GM20000 (cell line): ENCODE data around the gene USP37.

Source experiments
- DNase-seq: peaks from one replicate; pipeline ENCODE4 v3.0.0; 2012; ENCODE audit warnings: low spot score
- TF ChIP-seq, protein P1 (sequence below): IDR thresholded peaks from 2 replicates; pipeline ENCODE4 v1.5.1; 2012; ENCODE audit warnings: mild to moderate bottlenecking, control low read depth; ENCODE audit errors: extremely low read depth, missing control alignments

The USP37 gene

DNA sequence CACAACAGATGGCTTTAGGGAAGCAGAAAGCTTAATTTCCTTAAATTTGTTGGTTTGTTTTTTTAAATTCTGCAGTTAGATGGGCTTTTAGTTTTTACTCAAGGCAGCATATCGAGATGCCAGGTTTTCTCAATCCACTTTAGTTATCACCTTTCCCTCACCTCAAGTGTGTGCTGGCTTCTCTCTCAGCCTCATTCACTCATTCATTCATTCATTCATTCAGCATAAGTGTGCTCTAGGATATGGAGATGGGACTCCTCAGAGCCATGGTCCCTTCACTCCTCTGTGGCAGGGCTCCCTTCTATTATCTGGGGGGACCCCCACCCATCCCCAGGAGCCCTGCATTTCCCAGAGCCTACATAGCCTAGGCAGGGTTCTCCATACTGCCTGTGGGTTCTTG, 130.2 kb downstream of the USP37 start:
- TF ChIP-seq, protein P1, sequence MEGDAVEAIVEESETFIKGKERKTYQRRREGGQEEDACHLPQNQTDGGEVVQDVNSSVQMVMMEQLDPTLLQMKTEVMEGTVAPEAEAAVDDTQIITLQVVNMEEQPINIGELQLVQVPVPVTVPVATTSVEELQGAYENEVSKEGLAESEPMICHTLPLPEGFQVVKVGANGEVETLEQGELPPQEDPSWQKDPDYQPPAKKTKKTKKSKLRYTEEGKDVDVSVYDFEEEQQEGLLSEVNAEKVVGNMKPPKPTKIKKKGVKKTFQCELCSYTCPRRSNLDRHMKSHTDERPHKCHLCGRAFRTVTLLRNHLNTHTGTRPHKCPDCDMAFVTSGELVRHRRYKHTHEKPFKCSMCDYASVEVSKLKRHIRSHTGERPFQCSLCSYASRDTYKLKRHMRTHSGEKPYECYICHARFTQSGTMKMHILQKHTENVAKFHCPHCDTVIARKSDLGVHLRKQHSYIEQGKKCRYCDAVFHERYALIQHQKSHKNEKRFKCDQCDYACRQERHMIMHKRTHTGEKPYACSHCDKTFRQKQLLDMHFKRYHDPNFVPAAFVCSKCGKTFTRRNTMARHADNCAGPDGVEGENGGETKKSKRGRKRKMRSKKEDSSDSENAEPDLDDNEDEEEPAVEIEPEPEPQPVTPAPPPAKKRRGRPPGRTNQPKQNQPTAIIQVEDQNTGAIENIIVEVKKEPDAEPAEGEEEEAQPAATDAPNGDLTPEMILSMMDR, result no peak
- no peak for DNase-seq

GRCh38 chr2:218436992-218437391, 131.2 kb downstream of the USP37 start:
- no peak for DNase-seq
- TF ChIP-seq, protein P1, result no peak

- TF ChIP-seq, protein P1, result no peak
- DNase-seq, result no peak
Measured at GRCh38 chr2:218435003-218435982, 132.9 kb downstream of the USP37 start.

- no peak for DNase-seq
- TF ChIP-seq, protein P1, result no peak
Measured at GRCh38 chr2:218434456-218434855, 133.7 kb downstream of the USP37 start.

GRCh38 chr2:218432676-218433365, 135.3 kb downstream of the USP37 start:
- TF ChIP-seq, protein P1, result no peak
- no peak for DNase-seq

DNA sequence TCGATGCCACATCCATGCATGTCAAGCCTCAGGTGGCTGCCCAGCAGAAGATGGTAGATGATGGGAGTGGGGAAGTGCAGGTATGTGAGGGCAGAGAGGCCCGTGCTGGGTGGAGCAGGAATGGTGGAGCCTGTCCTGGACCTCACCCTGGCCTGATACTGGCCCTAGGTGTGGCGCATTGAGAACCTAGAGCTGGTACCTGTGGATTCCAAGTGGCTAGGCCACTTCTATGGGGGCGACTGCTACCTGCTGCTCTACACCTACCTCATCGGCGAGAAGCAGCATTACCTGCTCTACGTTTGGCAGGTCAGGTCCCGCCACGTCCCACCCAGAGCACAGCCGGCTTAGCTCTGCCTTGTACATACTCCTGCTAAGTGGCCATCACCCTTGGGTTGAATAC, 136.3 kb downstream of the USP37 start:
- no peak for DNase-seq
- TF ChIP-seq, protein P1, result no peak

DNA sequence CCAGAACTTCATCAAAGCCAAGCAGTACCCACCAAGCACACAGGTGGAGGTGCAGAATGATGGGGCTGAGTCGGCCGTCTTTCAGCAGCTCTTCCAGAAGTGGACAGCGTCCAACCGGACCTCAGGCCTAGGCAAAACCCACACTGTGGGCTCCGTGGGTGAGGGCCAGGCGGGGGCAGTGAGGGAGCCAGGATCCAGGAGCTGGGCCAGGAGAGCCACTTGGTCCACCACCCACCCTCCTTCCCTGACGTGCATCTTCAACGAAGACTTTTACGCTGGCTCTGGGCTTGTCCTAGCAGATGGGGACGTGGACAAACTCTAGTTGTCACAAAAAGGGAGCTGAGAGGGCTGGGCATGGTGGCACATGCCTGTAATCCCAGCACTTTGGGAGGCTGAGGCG, 137.4 kb downstream of the USP37 start:
- DNase-seq, result no peak
- TF ChIP-seq, protein P1, result no peak
